ENCODE data around the gene TFEB.

Gene TFEB

DNA sequence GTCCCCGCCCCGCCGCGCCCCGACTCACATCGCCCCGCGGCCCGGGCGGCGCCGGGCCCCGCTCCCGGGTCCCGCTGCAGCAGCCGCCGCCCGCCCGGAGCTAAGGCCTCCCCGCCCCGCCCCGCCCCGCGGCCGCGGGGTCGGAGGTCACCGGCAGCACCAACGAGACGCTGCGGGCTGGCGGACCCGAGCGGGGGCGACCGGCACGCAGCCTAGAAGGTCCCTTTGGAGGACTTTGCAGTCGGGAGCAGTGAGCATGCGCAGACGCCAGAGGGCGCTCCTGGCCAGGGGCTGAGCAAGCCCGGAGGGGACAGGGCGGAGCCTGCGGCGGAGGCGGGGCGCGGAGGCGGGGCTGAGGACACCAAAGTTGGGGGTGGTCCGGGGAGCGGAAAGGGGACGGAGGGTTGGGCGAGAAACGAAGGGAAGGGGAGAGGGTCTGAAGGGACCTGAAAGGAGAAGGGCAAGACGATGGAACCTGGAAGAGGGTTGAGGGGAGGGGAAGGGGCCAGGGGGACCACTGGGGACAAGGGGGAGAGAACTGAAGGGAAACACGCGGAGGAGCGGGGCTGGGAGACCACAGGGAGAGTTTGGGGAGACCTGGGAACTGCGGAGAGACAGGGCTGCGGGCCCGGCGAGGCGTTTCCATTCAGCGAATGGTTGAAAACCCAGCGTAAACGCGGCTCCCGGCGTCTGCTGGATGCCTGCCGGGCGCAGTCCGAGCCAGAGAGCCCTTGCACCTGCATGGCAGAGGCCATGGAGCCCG, 44.6 kb upstream of the TFEB start, which contains the start of gene FRS3:
FRS3 (minus strand) TSS at position 113 of the 763 bp plus-strand sequence. CDS start 2,913 bp downstream, outside the sequence.
- Mint-ChIP-seq H3K4me3 (peak within 1 kb of the TSS; percentile 93 to 95 (median 94)), H3K9me3 (no peaks in the 10 kb centered on the region), H3K27me3 (ENCODE audit: low read depth) (no peaks in the 10 kb centered on the region), H3K4me1 (peaks cover 22% of the 10 kb centered on the region), H3K27ac (peak within 1 kb of the TSS; percentile 87 to 95 (median 92)), H3K36me3 (ENCODE audit: low read depth) (peaks cover 13% of the 10 kb centered on the region)
- TF ChIP-seq, protein P1, sequence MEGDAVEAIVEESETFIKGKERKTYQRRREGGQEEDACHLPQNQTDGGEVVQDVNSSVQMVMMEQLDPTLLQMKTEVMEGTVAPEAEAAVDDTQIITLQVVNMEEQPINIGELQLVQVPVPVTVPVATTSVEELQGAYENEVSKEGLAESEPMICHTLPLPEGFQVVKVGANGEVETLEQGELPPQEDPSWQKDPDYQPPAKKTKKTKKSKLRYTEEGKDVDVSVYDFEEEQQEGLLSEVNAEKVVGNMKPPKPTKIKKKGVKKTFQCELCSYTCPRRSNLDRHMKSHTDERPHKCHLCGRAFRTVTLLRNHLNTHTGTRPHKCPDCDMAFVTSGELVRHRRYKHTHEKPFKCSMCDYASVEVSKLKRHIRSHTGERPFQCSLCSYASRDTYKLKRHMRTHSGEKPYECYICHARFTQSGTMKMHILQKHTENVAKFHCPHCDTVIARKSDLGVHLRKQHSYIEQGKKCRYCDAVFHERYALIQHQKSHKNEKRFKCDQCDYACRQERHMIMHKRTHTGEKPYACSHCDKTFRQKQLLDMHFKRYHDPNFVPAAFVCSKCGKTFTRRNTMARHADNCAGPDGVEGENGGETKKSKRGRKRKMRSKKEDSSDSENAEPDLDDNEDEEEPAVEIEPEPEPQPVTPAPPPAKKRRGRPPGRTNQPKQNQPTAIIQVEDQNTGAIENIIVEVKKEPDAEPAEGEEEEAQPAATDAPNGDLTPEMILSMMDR (IDR thresholded peaks at IDR 0.05; ENCODE audit: unreplicated experiment in 3 of 3): peak; percentile 84 to 92 (median 87)

DNA sequence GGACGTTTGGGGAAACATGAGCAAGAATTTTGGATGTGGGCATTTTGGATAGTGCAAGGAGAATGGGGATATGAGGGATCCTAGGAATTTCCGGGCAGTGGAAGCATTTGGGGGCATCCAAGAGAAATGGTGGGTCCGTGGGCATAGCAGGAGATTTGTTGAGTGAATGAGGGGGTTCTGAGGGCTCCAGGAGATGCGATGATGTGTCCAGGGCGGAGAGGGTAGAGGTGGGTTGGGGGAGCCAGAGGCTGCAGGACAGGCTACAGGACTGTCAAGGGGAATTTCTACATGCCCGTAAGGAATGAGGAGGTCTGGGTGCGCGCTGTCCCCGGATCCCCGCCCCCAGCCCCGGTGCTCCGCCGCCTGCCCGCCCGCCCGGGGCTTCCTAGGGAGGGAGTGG, 43.9 kb upstream of the TFEB start:
- Mint-ChIP-seq H3K4me1 (peaks cover 19% of the 10 kb centered on the region), H3K27ac (peak overlapping the region; percentile 61 to 81 (median 80)), H3K27me3 (ENCODE audit: low read depth) (no peaks in the 10 kb centered on the region), H3K4me3 (peak overlapping the region; percentile 93 to 95 (median 94)), H3K36me3 (ENCODE audit: low read depth) (peaks cover 19% of the 10 kb centered on the region), H3K9me3 (no peaks in the 10 kb centered on the region)
- TF ChIP-seq, protein P1 (IDR thresholded peaks at IDR 0.05; ENCODE audit: unreplicated experiment in 3 of 3): no peak

DNA sequence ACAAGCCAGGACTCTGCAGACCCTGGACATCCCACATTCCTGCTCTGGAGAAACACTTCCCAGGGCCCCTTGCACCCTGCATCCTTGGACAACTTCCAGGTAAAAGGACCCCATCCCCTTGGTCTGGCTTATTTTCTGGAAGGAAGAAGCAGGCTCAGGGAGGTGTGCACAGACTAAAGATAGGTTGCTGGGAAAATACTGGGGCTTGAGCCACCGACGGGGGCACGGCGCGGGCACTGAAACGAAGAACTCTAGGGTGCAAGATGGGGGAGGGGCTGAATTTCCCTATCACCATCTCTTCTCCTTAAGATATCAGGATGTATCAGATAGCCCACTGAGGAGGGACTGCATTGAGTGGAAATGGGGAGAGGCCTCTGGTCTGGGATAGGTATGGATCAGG, 43.5 kb upstream of the TFEB start:
- peak overlapping the region; percentile 61 to 81 (median 80) for H3K27ac Mint-ChIP-seq
- peak overlapping the region; percentile 93 to 95 (median 94) for H3K4me3 Mint-ChIP-seq
- TF ChIP-seq, protein P1 (IDR thresholded peaks at IDR 0.05; ENCODE audit: unreplicated experiment in 3 of 3): no peak
- peaks cover 17% of the 10 kb centered on the region for H3K4me1 Mint-ChIP-seq
- H3K9me3 Mint-ChIP-seq: no peaks in the 10 kb centered on the region
- H3K36me3 Mint-ChIP-seq (ENCODE audit: low read depth): peaks cover 23% of the 10 kb centered on the region
- no peaks in the 10 kb centered on the region for H3K27me3 Mint-ChIP-seq (ENCODE audit: low read depth)

DNA sequence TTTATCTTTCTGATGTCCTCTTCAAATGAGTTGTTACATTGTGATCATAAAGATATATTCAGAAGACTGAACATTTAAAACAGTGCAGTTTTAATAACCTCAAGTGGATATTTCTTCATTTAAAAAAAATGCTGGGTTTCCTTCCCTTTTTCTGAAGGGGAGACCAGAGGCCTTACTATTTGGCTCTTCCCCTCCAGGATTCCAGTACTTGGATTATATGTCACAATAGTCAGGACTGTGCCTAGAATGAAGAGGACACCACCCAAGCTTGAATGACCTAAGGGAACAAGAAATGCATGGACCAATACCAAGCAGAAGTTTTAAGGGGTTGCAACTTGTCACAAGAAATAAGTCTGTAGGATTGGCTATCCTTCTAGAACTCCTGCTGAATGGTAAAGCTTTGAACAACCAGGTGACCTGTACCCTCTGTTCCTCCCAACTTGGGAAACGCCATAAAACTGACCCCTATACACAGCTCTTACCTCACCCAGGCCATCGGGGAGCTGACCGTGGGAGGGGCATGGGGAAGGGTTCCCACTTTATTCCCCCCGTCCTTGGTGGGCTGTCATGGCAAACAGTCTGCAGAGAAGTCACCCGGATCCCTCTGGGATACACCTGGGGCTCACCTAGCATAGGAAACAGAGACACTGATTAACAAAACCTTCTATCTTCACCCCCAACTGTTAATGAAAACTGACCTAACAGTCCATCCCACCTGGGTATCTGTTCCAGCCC, 42.3 kb upstream of the TFEB start:
- H3K4me1 Mint-ChIP-seq: peaks cover 15% of the 10 kb centered on the region
- TF ChIP-seq, protein P1 (IDR thresholded peaks at IDR 0.05; ENCODE audit: unreplicated experiment in 3 of 3): no peak
- H3K27ac Mint-ChIP-seq: no peak overlapping the region
- peak overlapping the region; percentile 93 to 95 (median 94) for H3K4me3 Mint-ChIP-seq
- H3K9me3 Mint-ChIP-seq: no peaks in the 10 kb centered on the region
- H3K27me3 Mint-ChIP-seq (ENCODE audit: low read depth): no peaks in the 10 kb centered on the region
- H3K36me3 Mint-ChIP-seq (ENCODE audit: low read depth): peaks cover 24% of the 10 kb centered on the region

DNA sequence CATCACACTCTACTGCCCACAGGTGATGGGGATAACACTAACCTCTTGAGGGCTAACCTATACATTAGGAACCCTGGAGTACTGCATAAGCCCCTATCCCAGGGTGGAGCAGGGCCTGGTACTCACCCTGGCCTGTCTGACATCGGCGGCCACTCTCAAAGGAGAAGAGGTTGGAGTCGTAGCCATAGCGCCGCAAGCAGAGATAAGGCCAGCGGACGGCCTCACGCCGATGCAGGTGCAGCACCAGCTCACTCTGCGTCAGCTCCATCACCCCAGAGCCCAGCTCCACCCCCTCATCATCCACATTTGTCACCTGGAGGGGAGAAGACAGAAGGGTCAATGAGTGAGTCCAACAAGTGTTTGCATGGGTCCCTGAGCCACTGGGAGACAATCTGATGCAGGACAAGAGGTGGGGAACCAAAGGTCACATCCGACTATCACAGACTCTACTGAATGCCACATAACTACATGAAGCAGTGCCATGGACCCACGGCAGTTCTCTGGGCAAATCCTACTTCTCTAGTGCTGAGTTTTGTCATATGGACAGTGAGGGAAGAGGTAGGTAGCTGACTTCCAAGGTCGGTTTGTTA, 40.0 kb upstream of the TFEB start:
- peaks cover 41% of the 10 kb centered on the region for H3K36me3 Mint-ChIP-seq (ENCODE audit: low read depth)
- no peaks in the 10 kb centered on the region for H3K9me3 Mint-ChIP-seq
- peaks cover 5% of the 10 kb centered on the region for H3K4me1 Mint-ChIP-seq
- TF ChIP-seq, protein P1 (IDR thresholded peaks at IDR 0.05; ENCODE audit: unreplicated experiment in 3 of 3): no peak
- no peak overlapping the region for H3K27ac Mint-ChIP-seq
- no peak overlapping the region for H3K4me3 Mint-ChIP-seq
- no peaks in the 10 kb centered on the region for H3K27me3 Mint-ChIP-seq (ENCODE audit: low read depth)
